Islet precursor cell (in vitro differentiated cells): ENCODE results near the gene LARGE2.

Source experiments
- DNase-seq: peaks from one replicate; pipeline ENCODE4 v3.0.0-alpha.2; 2018

The LARGE2 gene

GRCh38 chr11:45917623-45918330 lies 4.7 kb upstream of the LARGE2 start, which contains the start of gene PEX16:
PEX16 (minus strand) TSS chr11:45917877; CDS start chr11:45917811, 66 bp downstream.
- DNase-seq = peak; percentile 99

GRCh38 chr11:45918331-45918941 lies 4.0 kb upstream of the LARGE2 start:
- DNase-seq = peak; percentile 90

GRCh38 chr11:45918962-45919675 lies 3.3 kb upstream of the LARGE2 start:
- DNase-seq = no peak

GRCh38 chr11:45919806-45920530 lies 2.5 kb upstream of the LARGE2 start:
- no peak for DNase-seq

- DNase-seq = no peak
These were observed 1.7 kb upstream of the LARGE2 start for GRCh38 chr11:45920531-45921477.

GRCh38 chr11:45921561-45922424 lies 663 bp upstream of the LARGE2 start:
- DNase-seq = peak; percentile 90

GRCh38 chr11:45924036-45924915 lies 1.8 kb downstream of the LARGE2 start:
- peak; percentile 51 for DNase-seq

GRCh38 chr11:45924927-45925326 lies 2.5 kb downstream of the LARGE2 start:
- no peak for DNase-seq

GRCh38 chr11:45925550-45925949 lies 3.1 kb downstream of the LARGE2 start:
- DNase-seq = no peak

- peak; percentile 77 for DNase-seq
These were observed 3.5 kb downstream of the LARGE2 start for GRCh38 chr11:45926001-45926401.

GRCh38 chr11:45926536-45927331 lies 4.3 kb downstream of the LARGE2 start:
- peak; percentile 45 for DNase-seq

- peak; percentile 48 for DNase-seq
These were observed 4.9 kb downstream of the LARGE2 start for GRCh38 chr11:45927332-45927683.

- DNase-seq = peak; percentile 50
These were observed 5.4 kb downstream of the LARGE2 start for GRCh38 chr11:45927684-45928413.

GRCh38 chr11:45928535-45929215 lies 6.2 kb downstream of the LARGE2 start:
- DNase-seq = peak; percentile 66

GRCh38 chr11:45929486-45930030 lies 7.1 kb downstream of the LARGE2 start:
- peak; percentile 49 for DNase-seq

GRCh38 chr11:45930031-45930794 lies 7.8 kb downstream of the LARGE2 start:
- peak; percentile 55 for DNase-seq
